GM23338 (cell line): ENCODE data around the gene MYOD1. TPM values are rescaled to one million over a fixed set of nuclear protein-coding genes. Genes with fewer than 3 reads are reported as not detected.

ENCODE experiments used
- ATAC-seq: fragments of 200-7000 bp; cut with Tn5 transposase; 3 replicates; pipeline ENCODE4 v1.9.1; 2020
- DNase-seq: peaks from one replicate; pipeline ENCODE4 v3.0.0-alpha.2; 2015; ENCODE audit warnings: low spot score
- H2AFZ ChIP-seq: fragments of 200-600 bp; sonication (generic); 2 replicates; pipeline ENCODE4 v1.8.0; 2016; ENCODE audit warnings: antibody characterized with exemption, mild to moderate bottlenecking, moderate library complexity
- H3F3A ChIP-seq: fragments of 200-600 bp; sonication (generic); replicated peaks from 2 replicates; pipeline ENCODE4 v1.8.0; 2017; ENCODE audit warnings: antibody characterized with exemption, mixed run types, low read depth
- H3K27ac ChIP-seq: fragments of 200-600 bp; sonication (generic); 2 replicates; pipeline ENCODE4 v1.6.1; 2016; ENCODE audit warnings: low read depth
- H3K27me3 ChIP-seq: fragments of 200-600 bp; sonication (generic); 2 replicates; pipeline ENCODE4 v1.8.0; 2016; ENCODE audit warnings: mild to moderate bottlenecking, mixed run types, moderate library complexity; ENCODE audit not compliant: insufficient read depth
- H3K36me3 ChIP-seq: fragments of 200-600 bp; sonication (generic); 2 replicates; pipeline ENCODE4 v1.8.0; 2016; ENCODE audit warnings: mild to moderate bottlenecking; ENCODE audit not compliant: insufficient read depth
- H3K4me1 ChIP-seq: fragments of 200-600 bp; sonication (generic); 2 replicates; pipeline ENCODE4 v1.8.0; 2016; ENCODE audit warnings: mild to moderate bottlenecking, moderate library complexity; ENCODE audit not compliant: insufficient read depth
- H3K4me2 ChIP-seq: fragments of 200-600 bp; sonication (generic); 2 replicates; pipeline ENCODE4 v1.7.1; 2017; ENCODE audit warnings: mixed run types
- H3K4me3 ChIP-seq: fragments of 200-600 bp; sonication (generic); 2 replicates; pipeline ENCODE4 v1.6.1; 2016; ENCODE audit warnings: mixed run types
- H3K79me2 ChIP-seq: fragments of 200-600 bp; sonication (generic); replicated peaks from 2 replicates; pipeline ENCODE4 v1.8.0; 2017; ENCODE audit warnings: mild to moderate bottlenecking; ENCODE audit not compliant: insufficient read depth
- H3K9me2 ChIP-seq: fragments of 200-600 bp; sonication (generic); 2 replicates; pipeline ENCODE4 v1.8.0; 2017; ENCODE audit not compliant: insufficient read depth
- H4K20me1 ChIP-seq: fragments of 200-600 bp; sonication (generic); replicated peaks from 2 replicates; pipeline ENCODE4 v1.8.0; 2017; ENCODE audit warnings: mild to moderate bottlenecking; ENCODE audit not compliant: insufficient read depth
- H3K27ac Mint-ChIP-seq: 2 replicates; pipeline ENCODE4 v1.8.0; 2020; ENCODE audit warnings: inconsistent platforms, mild to moderate bottlenecking, moderate library complexity, mixed read lengths
- H3K27me3 Mint-ChIP-seq: 3 replicates; pipeline ENCODE4 v1.8.0; 2022; ENCODE audit warnings: low read depth, mild to moderate bottlenecking, moderate library complexity, mixed read lengths, inconsistent platforms; ENCODE audit not compliant: insufficient read depth, poor library complexity
- H3K36me3 Mint-ChIP-seq: 3 replicates; pipeline ENCODE4 v1.8.0; 2021; ENCODE audit warnings: low read depth, mild to moderate bottlenecking, inconsistent platforms, moderate library complexity, mixed read lengths
- H3K4me1 Mint-ChIP-seq: 3 replicates; pipeline ENCODE4 v1.8.0; 2020; ENCODE audit warnings: mild to moderate bottlenecking, inconsistent platforms, mixed read lengths
- H3K4me3 Mint-ChIP-seq: 3 replicates; pipeline ENCODE4 v1.8.0; 2021; ENCODE audit warnings: moderate library complexity, mild to moderate bottlenecking, inconsistent platforms, mixed read lengths
- H3K9me3 Mint-ChIP-seq: 3 replicates; pipeline ENCODE4 v1.8.0; 2020; ENCODE audit warnings: moderate library complexity, mild to moderate bottlenecking, inconsistent platforms, mixed read lengths
- CREB1 ChIP-seq: fragments of 250-450 bp; sonication (Bioruptor Pico); IDR thresholded peaks from 2 replicates; pipeline ENCODE4 v1.5.0; 2020; ENCODE audit warnings: low read depth, mild to moderate bottlenecking, moderate library complexity
- CTCF ChIP-seq, 2 experiments: fragments of 200-600 bp in 1 of 2; sonication (generic) in 1 of 2; conservative IDR thresholded peaks; 2 replicates each; pipeline versions ENCODE4 v1.5.1 to v1.6.1; 2016 to 2017; ENCODE audit warnings: antibody characterized with exemption in 2 of 2, low read depth in 2 of 2, mild to moderate bottlenecking in 2 of 2, moderate library complexity in 1 of 2
- EZH2phosphoT487 ChIP-seq: fragments of 200-600 bp; sonication (generic); IDR thresholded peaks from one replicate; pipeline ENCODE4 v1.8.1; 2018; ENCODE audit warnings: antibody characterized with exemption; ENCODE audit not compliant: unreplicated experiment
- NANOG ChIP-seq: IDR thresholded peaks from 2 replicates; pipeline ENCODE4 v1.6.1; 2016; ENCODE audit warnings: antibody characterized with exemption, borderline replicate concordance
- POLR2AphosphoS5 ChIP-seq: IDR thresholded peaks from 2 replicates; pipeline ENCODE4 v1.6.1; 2016; ENCODE audit warnings: antibody characterized with exemption, low read depth
- ZNF331 ChIP-seq: fragments of 250-450 bp; sonication (Bioruptor Pico); IDR thresholded peaks from 2 replicates; pipeline ENCODE4 v1.5.0; 2020; ENCODE audit warnings: low read depth, mild to moderate bottlenecking, moderate library complexity
- ZNF462 ChIP-seq: fragments of 250-450 bp; sonication (Bioruptor Pico); IDR thresholded peaks from 2 replicates; pipeline ENCODE4 v1.5.0; 2020; ENCODE audit warnings: mild to moderate bottlenecking, moderate library complexity
- polyA plus RNA-seq: library from polyadenylated mRNA; unstranded; fragments of >200 nt; fragmentation: Nextera tagmentation; extraction: Ambion mirVana; gene quantifications from 2 replicates; pipeline ENCODE4 v1.2.1, GENCODE V29; 2016
- total RNA-seq: library from RNA; depleted of rRNA; stranded (reverse); fragments of >200 nt; shearing (Covaris generic); gene quantifications from 2 replicates; pipeline ENCODE4 v1.2.3, GENCODE V29; 2014

MYOD1 gene
- total and polyA plus RNA-seq, 2 experiments from 2014 or later: not detected

- TF ChIP-seq POLR2AphosphoS5 (no peak), CREB1 (CRISPR knock-in tag) (no peak)
Measured at GRCh38 chr11:17695454-17696441, 23.6 kb upstream of the MYOD1 start (continued).

- Mint-ChIP-seq H3K27ac (no peak overlapping the region), H3K27me3 (peaks cover 27% of the 10 kb centered on the region), H3K36me3 (no peaks in the 10 kb centered on the region), H3K4me1 (0 out of 3 replicates have a peak, but pooled peaks cover 4% of the 10 kb centered on the region), H3K9me3 (no peaks in the 10 kb centered on the region), H3K4me3 (peak overlapping the region; percentile 48)
- no peak for TF ChIP-seq NANOG
- TF ChIP-seq POLR2AphosphoS5: no peak
- TF ChIP-seq ZNF331 (CRISPR knock-in tag): no peak
- Histone ChIP-seq H3K4me2 (no peak overlapping the region), H2AFZ (no peak overlapping the region), H3K36me3 (no peaks in the 10 kb centered on the region), H3K9me2 (no peaks in the 10 kb centered on the region), H3K4me3 (no peak overlapping the region), H3K4me1 (no peaks in the 10 kb centered on the region), H3K27ac (no peak overlapping the region), H3K27me3 (peaks cover 57% of the 10 kb centered on the region), H3F3A (no peaks in the 10 kb centered on the region), H3K79me2 (no peaks in the 10 kb centered on the region), H4K20me1 (peaks cover 3% of the 10 kb centered on the region; the same call in 1 of the 2 replicates)
- ATAC-seq (no peak), DNase-seq (no peak)
Measured at GRCh38 chr11:17696741-17697140, 22.6 kb upstream of the MYOD1 start.

GRCh38 chr11:17697175-17697949 lies 22.0 kb upstream of the MYOD1 start:
- peaks cover 25% of the 10 kb centered on the region for H3K27me3 Mint-ChIP-seq

More at GRCh38 chr11:17697175-17697949, 22.0 kb upstream of the MYOD1 start:
- TF ChIP-seq NANOG: no peak
- no peak for TF ChIP-seq POLR2AphosphoS5
- TF ChIP-seq CREB1 (CRISPR knock-in tag): no peak
- no peak for TF ChIP-seq EZH2phosphoT487
- TF ChIP-seq CTCF (conservative IDR thresholded peaks at IDR 0.05; ENCODE audit: low read depth in 2 of 2): no peak
- no peak for TF ChIP-seq ZNF331 (CRISPR knock-in tag)
- no peak for TF ChIP-seq ZNF462
- Histone ChIP-seq H3K27me3 (peaks cover 57% of the 10 kb centered on the region), H3F3A (no peaks in the 10 kb centered on the region), H2AFZ (no peak overlapping the region), H3K4me2 (no peak overlapping the region), H3K9me2 (no peaks in the 10 kb centered on the region), H3K4me1 (no peaks in the 10 kb centered on the region), H4K20me1 (peaks cover 3% of the 10 kb centered on the region; the same call in 1 of the 2 replicates), H3K79me2 (no peaks in the 10 kb centered on the region), H3K4me3 (no peak overlapping the region), H3K27ac (no peak overlapping the region), H3K36me3 (no peaks in the 10 kb centered on the region)
- H3K36me3 Mint-ChIP-seq: no peaks in the 10 kb centered on the region
- DNase-seq (no peak), ATAC-seq (no peak)
- 0 out of 3 replicates have a peak, but pooled peaks cover 4% of the 10 kb centered on the region for H3K4me1 Mint-ChIP-seq
- H3K9me3 Mint-ChIP-seq: no peaks in the 10 kb centered on the region
- no peak overlapping the region for H3K27ac Mint-ChIP-seq
- no peak overlapping the region for H3K4me3 Mint-ChIP-seq
